ENCODE results near the gene CLIP4.

Gene CLIP4

GRCh38 chr2:29206941-29207340, 91.7 kb downstream of the CLIP4 start:
- TF ChIP-seq CTCF (IDR thresholded peaks at IDR 0.05; ENCODE audit: control insufficient read depth, extremely low read depth, insufficient read depth): no peak
- H3K4me3 ChIP-seq (ENCODE audit: low read depth, low read length): no peak overlapping the region
- no peak for DNase-seq (ENCODE audit: low read depth)

GRCh38 chr2:29207352-29208148, 92.3 kb downstream of the CLIP4 start:
- H3K4me3 ChIP-seq (ENCODE audit: low read depth, low read length): no peak overlapping the region
- TF ChIP-seq CTCF (IDR thresholded peaks at IDR 0.05; ENCODE audit: control insufficient read depth, extremely low read depth, insufficient read depth): no peak
- DNase-seq (ENCODE audit: low read depth): no peak

GRCh38 chr2:29209551-29209950, 94.3 kb downstream of the CLIP4 start:
- no peak overlapping the region for H3K4me3 ChIP-seq (ENCODE audit: low read depth, low read length)
- no peak for TF ChIP-seq CTCF (IDR thresholded peaks at IDR 0.05; ENCODE audit: control insufficient read depth, extremely low read depth, insufficient read depth)
- DNase-seq (ENCODE audit: low read depth): no peak

GRCh38 chr2:29212009-29212408, 96.8 kb downstream of the CLIP4 start:
- no peak for DNase-seq (ENCODE audit: low read depth)
- H3K4me3 ChIP-seq (ENCODE audit: low read depth, low read length): no peak overlapping the region
- no peak for TF ChIP-seq CTCF (IDR thresholded peaks at IDR 0.05; ENCODE audit: control insufficient read depth, extremely low read depth, insufficient read depth)

GRCh38 chr2:29213888-29214291, 98.7 kb downstream of the CLIP4 start:
- no peak overlapping the region for H3K4me3 ChIP-seq (ENCODE audit: low read depth, low read length)
- no peak for TF ChIP-seq CTCF (IDR thresholded peaks at IDR 0.05; ENCODE audit: control insufficient read depth, extremely low read depth, insufficient read depth)
- no peak for DNase-seq (ENCODE audit: low read depth)

- no peak for TF ChIP-seq CTCF (IDR thresholded peaks at IDR 0.05; ENCODE audit: control insufficient read depth, extremely low read depth, insufficient read depth)
- H3K4me3 ChIP-seq (ENCODE audit: low read depth, low read length): no peak overlapping the region
- no peak for DNase-seq (ENCODE audit: low read depth)
Observed at GRCh38 chr2:29215073-29215472, 99.9 kb downstream of the CLIP4 start.
